Subcutaneous abdominal adipose tissue (tissue), 5 donors: ENCODE data around the gene ATP1A3.

Experiments
- H3K27ac ChIP-seq: one replicate; pipeline ENCODE4 v1.7.0; 2013; ENCODE audit warnings: low read depth, mild to moderate bottlenecking, inconsistent platforms, low read length, moderate library complexity
- H3K27me3 ChIP-seq, 5 donors: one replicate each; pipeline ENCODE4 v1.7.0; 2013; ENCODE audit warnings: low read length in 5 of 5, inconsistent platforms in 1 of 5; ENCODE audit not compliant: control insufficient read depth in 5 of 5, insufficient read depth in 4 of 5
- H3K36me3 ChIP-seq, 5 donors: one replicate each; pipeline ENCODE4 v1.7.0; 2013; ENCODE audit warnings: low read length in 5 of 5; ENCODE audit not compliant: control insufficient read depth in 5 of 5, insufficient read depth in 5 of 5
- H3K4me1 ChIP-seq, 5 donors: one replicate each; pipeline ENCODE4 v1.7.0; 2013; ENCODE audit warnings: low read length in 5 of 5, mild to moderate bottlenecking in 3 of 5, moderate library complexity in 1 of 5; ENCODE audit not compliant: control insufficient read depth in 5 of 5, insufficient read depth in 5 of 5
- H3K4me3 ChIP-seq, 5 donors: one replicate each; pipeline ENCODE4 v1.7.0; 2013; ENCODE audit warnings: low read length in 5 of 5, low read depth in 1 of 5
- H3K9ac ChIP-seq, 5 donors: one replicate each; pipeline ENCODE4 v1.7.0; 2013; ENCODE audit warnings: low read length in 5 of 5, mild to moderate bottlenecking in 4 of 5, moderate library complexity in 3 of 5
- H3K9me3 ChIP-seq, 5 donors: one replicate each; pipeline ENCODE4 v1.7.0; 2013; ENCODE audit warnings: low read length in 5 of 5; ENCODE audit not compliant: control insufficient read depth in 5 of 5
- donor health status: healthy.
- donor health status: healthy.
- donor health status: healthy.
- donor health status: healthy.
- donor health status: healthy.

Gene ATP1A3

DNA sequence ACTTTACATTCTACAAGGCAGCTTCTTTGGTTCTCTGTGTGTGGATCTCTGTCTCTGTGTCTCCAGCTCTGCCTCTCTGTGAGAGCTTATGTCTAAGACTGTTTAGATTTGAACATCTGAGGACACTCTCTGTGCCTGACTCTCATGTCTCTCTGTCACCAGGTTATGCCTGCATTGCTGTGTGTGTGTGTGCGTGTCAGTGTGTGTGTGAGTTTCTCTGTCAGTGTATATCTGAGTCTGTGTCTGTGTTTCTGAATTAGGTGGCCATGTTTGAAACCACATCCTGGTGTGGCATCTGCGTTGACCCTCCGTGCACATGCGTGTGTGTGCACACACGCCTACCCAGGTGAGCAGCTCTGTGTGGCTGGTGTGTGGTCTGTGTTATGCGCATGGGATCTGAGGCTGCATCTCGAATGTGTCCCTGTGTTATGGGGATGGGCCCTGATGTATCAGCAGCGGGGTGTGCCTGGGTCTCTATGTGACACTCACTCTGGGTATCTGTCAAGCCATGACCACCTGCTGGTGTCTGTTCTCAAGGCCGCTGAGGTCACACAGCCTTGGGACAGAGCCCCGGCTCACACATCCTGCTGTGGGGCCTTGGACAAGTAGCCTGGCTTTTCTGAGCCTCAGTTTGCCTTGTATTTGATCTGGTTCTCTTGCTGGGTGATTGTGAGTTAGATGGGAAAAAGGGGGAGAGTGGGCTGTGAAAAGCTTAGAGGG is 6.7 kb downstream of the ATP1A3 start:
- H3K27me3 ChIP-seq = peaks cover 7 to 18% (median 11%) of the 10 kb centered on the region in 5 donors
- no peak overlapping the region for H3K4me3 ChIP-seq
- no peaks in the 10 kb centered on the region for H3K36me3 ChIP-seq

GRCh38 chr19:41984961-41985360 is 9.1 kb downstream of the ATP1A3 start:
- no peak overlapping the region for H3K4me3 ChIP-seq
- H3K36me3 ChIP-seq = no peaks in the 10 kb centered on the region
- no peaks in the 10 kb centered on the region for H3K9me3 ChIP-seq
- no peaks in the 10 kb centered on the region for H3K4me1 ChIP-seq
- H3K27me3 ChIP-seq = peaks cover 0 to 3% (median 0%) of the 10 kb centered on the region in 5 donors
- H3K9ac ChIP-seq = no peak overlapping the region
- no peak overlapping the region for H3K27ac ChIP-seq

More for the DNA sequence above, 6.7 kb downstream of the ATP1A3 start:
- Histone ChIP-seq H3K4me1 (no peaks in the 10 kb centered on the region), H3K9me3 (no peaks in the 10 kb centered on the region), H3K9ac (no peak overlapping the region), H3K27ac (no peak overlapping the region)

- Histone ChIP-seq H3K27me3 (no peaks in the 10 kb centered on the region), H3K36me3 (no peaks in the 10 kb centered on the region), H3K9ac (no peak overlapping the region), H3K27ac (no peak overlapping the region), H3K4me3 (no peak overlapping the region), H3K4me1 (no peaks in the 10 kb centered on the region), H3K9me3 (no peaks in the 10 kb centered on the region)
Observed at GRCh38 chr19:41981724-41982123, 12.3 kb downstream of the ATP1A3 start.

DNA sequence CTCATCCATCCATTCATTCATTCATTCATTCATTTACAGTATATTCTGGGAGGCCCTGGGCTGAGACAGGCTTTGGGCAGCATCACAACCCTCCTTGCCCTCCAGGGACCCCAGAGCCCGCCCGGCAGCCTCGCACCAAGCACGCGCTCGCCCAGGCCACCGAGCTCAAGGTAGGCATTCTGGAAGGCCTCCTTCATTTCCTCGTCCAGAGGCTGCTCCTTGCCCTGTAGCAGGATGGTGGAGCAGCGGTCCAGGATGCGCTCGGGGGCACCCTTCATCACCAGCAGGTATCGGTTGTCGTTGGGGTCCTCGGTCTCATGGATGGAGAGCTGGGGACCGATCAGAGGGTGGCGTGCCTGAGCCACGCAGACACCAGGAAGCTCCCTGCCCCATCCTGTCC is 15.6 kb downstream of the ATP1A3 start:
- H3K36me3 ChIP-seq = no peaks in the 10 kb centered on the region
- H3K9me3 ChIP-seq = no peaks in the 10 kb centered on the region
- H3K27me3 ChIP-seq = peaks cover 0 to 3% (median 0%) of the 10 kb centered on the region in 5 donors
- H3K27ac ChIP-seq = no peak overlapping the region
- no peak overlapping the region for H3K9ac ChIP-seq
- no peak overlapping the region for H3K4me3 ChIP-seq
- H3K4me1 ChIP-seq = no peaks in the 10 kb centered on the region

GRCh38 chr19:41977916-41978315 is 16.1 kb downstream of the ATP1A3 start:
- Histone ChIP-seq H3K9me3 (no peaks in the 10 kb centered on the region), H3K9ac (no peak overlapping the region), H3K27me3 (peaks cover 0 to 3% (median 0%) of the 10 kb centered on the region in 5 donors), H3K4me1 (no peaks in the 10 kb centered on the region), H3K4me3 (no peak overlapping the region), H3K36me3 (no peaks in the 10 kb centered on the region), H3K27ac (no peak overlapping the region)

- no peaks in the 10 kb centered on the region for H3K36me3 ChIP-seq
- H3K27me3 ChIP-seq = peaks cover 2 to 5% (median 3%) of the 10 kb centered on the region in 5 donors
- no peaks in the 10 kb centered on the region for H3K4me1 ChIP-seq
Observed at GRCh38 chr19:41974652-41975051, 19.4 kb downstream of the ATP1A3 start.

GRCh38 chr19:41971363-41971762 is 22.7 kb downstream of the ATP1A3 start:
- no peaks in the 10 kb centered on the region for H3K4me1 ChIP-seq
- no peak overlapping the region for H3K9ac ChIP-seq
- H3K27me3 ChIP-seq = peaks cover 2 to 22% (median 16%) of the 10 kb centered on the region in 5 donors
- no peak overlapping the region for H3K27ac ChIP-seq
- H3K4me3 ChIP-seq = no peak overlapping the region
- H3K36me3 ChIP-seq = no peaks in the 10 kb centered on the region
- H3K9me3 ChIP-seq = no peaks in the 10 kb centered on the region

More at GRCh38 chr19:41974652-41975051, 19.4 kb downstream of the ATP1A3 start:
- H3K27ac ChIP-seq = no peak overlapping the region
- H3K9ac ChIP-seq = no peak overlapping the region
- H3K9me3 ChIP-seq = no peaks in the 10 kb centered on the region
- no peak overlapping the region for H3K4me3 ChIP-seq

GRCh38 chr19:41969772-41970458 is 24.1 kb downstream of the ATP1A3 start:
- Histone ChIP-seq H3K27ac (no peak overlapping the region), H3K9me3 (no peaks in the 10 kb centered on the region), H3K36me3 (no peaks in the 10 kb centered on the region), H3K9ac (no peak overlapping the region), H3K4me3 (no peak overlapping the region), H3K27me3 (peaks cover 0 to 23% (median 21%) of the 10 kb centered on the region in 5 donors), H3K4me1 (no peaks in the 10 kb centered on the region)

DNA sequence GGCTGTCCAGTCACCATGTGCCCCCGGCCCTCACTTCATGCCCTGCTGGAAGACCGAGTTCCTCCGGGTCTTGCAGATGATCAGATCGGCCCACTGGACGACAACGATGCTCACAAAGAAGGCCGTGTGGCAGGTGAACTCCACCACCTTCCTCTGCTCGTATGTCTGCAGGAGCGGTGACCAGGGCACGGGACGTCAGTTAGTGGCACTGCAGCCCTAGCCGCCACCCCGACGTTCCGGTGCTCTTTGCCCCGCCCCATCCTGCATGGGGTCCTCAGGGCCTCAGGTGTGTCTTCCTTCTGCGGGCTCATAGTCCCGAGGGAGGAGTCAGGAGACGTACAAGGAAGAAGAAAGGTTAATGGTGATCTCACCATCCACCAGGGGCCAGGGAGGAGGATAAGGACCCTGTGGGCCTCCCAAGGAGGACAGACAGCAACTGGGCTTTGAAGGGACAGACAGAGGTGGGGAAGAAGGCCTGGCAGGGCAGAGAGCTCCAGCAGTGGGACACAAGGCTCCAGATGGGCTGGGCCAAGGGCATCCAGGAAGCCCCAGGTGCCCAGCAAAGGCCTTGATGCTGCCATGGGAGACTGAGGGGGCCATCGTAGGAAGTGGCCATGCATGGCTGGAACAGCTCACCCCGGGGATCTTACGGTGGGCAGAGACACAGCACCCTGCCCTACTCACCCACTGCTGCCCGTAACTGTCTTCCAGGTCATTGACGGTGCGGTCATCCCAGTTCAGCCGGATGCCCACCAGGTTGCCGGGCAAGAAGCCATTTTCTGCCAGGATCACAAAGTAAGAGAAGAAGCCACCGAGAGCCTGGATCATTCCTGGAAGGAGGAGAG is 25.1 kb downstream of the ATP1A3 start:
- Histone ChIP-seq H3K4me1 (no peaks in the 10 kb centered on the region), H3K27me3 (peaks cover 0 to 23% (median 21%) of the 10 kb centered on the region in 5 donors), H3K4me3 (no peak overlapping the region), H3K9ac (no peak overlapping the region), H3K9me3 (no peaks in the 10 kb centered on the region), H3K36me3 (no peaks in the 10 kb centered on the region), H3K27ac (no peak overlapping the region)
